Measurements from ENCODE around the gene NAV2.
A peak's percentile ranks its signal among the peaks of the same experiment; 100 is the strongest.

Gene NAV2

GRCh38 chr11:20015529-20016427 is 303.1 kb downstream of the NAV2 start:
- TF ChIP-seq, protein P1, sequence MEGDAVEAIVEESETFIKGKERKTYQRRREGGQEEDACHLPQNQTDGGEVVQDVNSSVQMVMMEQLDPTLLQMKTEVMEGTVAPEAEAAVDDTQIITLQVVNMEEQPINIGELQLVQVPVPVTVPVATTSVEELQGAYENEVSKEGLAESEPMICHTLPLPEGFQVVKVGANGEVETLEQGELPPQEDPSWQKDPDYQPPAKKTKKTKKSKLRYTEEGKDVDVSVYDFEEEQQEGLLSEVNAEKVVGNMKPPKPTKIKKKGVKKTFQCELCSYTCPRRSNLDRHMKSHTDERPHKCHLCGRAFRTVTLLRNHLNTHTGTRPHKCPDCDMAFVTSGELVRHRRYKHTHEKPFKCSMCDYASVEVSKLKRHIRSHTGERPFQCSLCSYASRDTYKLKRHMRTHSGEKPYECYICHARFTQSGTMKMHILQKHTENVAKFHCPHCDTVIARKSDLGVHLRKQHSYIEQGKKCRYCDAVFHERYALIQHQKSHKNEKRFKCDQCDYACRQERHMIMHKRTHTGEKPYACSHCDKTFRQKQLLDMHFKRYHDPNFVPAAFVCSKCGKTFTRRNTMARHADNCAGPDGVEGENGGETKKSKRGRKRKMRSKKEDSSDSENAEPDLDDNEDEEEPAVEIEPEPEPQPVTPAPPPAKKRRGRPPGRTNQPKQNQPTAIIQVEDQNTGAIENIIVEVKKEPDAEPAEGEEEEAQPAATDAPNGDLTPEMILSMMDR (conservative IDR thresholded peaks at IDR 0.05; ENCODE audit: low read depth, low read length): no peak
- H3K4me3 ChIP-seq (ENCODE audit: low read length): no peak overlapping the region
- peak; percentile 34 for DNase-seq (ENCODE audit: low read depth)

DNA sequence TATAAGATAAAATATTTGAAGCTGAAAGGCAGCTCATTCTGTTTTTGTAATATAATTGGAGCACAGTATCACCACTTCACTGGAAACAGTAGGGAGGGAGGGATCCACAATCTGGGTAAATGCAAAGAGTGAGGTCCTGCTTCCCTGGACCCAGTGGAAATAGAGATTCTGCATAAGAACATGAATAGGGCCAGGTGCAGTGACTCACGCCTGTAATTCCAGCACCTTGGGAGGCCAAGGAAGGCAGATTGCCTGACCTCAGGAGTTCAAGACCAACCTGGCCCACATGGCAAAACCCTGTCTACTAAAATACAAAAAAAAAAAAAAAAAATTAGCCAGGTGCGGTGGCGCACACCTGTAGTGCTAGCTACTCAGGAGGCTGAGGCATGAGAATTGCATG is 303.9 kb downstream of the NAV2 start:
- TF ChIP-seq, protein P1 (conservative IDR thresholded peaks at IDR 0.05; ENCODE audit: low read depth, low read length): no peak

GRCh38 chr11:20017320-20017719 is 304.7 kb downstream of the NAV2 start:
- TF ChIP-seq, protein P1 (conservative IDR thresholded peaks at IDR 0.05; ENCODE audit: low read depth, low read length): no peak
- no peak for DNase-seq (ENCODE audit: low read depth)
- no peak overlapping the region for H3K4me3 ChIP-seq (ENCODE audit: low read length)

More for the DNA sequence above, 303.9 kb downstream of the NAV2 start:
- H3K4me3 ChIP-seq (ENCODE audit: low read length): no peak overlapping the region
- DNase-seq (ENCODE audit: low read depth): no peak

- DNase-seq (ENCODE audit: low read depth): no peak
- no peak overlapping the region for H3K4me3 ChIP-seq (ENCODE audit: low read length)
- TF ChIP-seq, protein P1 (conservative IDR thresholded peaks at IDR 0.05; ENCODE audit: low read depth, low read length): no peak
These were observed 307.6 kb downstream of the NAV2 start for GRCh38 chr11:20020198-20020597.

DNA sequence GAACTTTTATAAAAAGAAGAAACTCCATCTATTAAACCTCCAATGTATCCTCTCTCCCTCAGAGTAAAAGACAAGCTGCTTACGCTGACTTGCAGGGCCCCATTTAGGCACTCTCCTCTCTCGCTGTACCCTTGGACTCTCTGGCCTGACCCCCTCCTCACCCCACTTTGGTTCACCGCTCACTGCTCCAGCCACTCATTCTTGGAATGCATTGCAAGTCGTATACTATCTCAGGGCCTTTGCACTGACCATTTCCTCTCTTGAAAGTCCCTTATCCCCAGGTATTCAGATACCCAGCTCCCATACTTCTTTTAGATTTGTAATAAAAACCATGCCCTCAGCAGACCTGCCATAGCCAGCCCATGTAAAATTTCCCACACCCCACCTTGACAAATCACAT is 308.1 kb downstream of the NAV2 start:
- no peak for DNase-seq (ENCODE audit: low read depth)
- no peak overlapping the region for H3K4me3 ChIP-seq (ENCODE audit: low read length)
- TF ChIP-seq, protein P1 (conservative IDR thresholded peaks at IDR 0.05; ENCODE audit: low read depth, low read length): no peak

GRCh38 chr11:20021212-20021611 is 308.6 kb downstream of the NAV2 start:
- DNase-seq (ENCODE audit: low read depth): no peak
- H3K4me3 ChIP-seq (ENCODE audit: low read length): no peak overlapping the region
- TF ChIP-seq, protein P1 (conservative IDR thresholded peaks at IDR 0.05; ENCODE audit: low read depth, low read length): no peak
